Activated CD8-positive, alpha-beta memory T cell treated with anti-CD3 and anti-CD28 coated beads, Interleukin-2, amount 50 U/mL, for 24 hours (primary cell): ENCODE results near the gene STX2.
A peak's percentile ranks its signal among the peaks of the same experiment; 100 is the strongest.
"Not testable (repeated sequence)": the region's sequence is repeated elsewhere in the genome, so short reads cannot be mapped to it uniquely, and the experiment has no call there.

Experiments
- DNase-seq: peaks from one replicate; pipeline ENCODE4 v3.0.0-alpha.2; 2020; ENCODE audit errors: extremely low read depth

The STX2 gene

GRCh38 chr12:130765186-130765659, 73.8 kb downstream of the STX2 start:
- no peak for DNase-seq

DNA sequence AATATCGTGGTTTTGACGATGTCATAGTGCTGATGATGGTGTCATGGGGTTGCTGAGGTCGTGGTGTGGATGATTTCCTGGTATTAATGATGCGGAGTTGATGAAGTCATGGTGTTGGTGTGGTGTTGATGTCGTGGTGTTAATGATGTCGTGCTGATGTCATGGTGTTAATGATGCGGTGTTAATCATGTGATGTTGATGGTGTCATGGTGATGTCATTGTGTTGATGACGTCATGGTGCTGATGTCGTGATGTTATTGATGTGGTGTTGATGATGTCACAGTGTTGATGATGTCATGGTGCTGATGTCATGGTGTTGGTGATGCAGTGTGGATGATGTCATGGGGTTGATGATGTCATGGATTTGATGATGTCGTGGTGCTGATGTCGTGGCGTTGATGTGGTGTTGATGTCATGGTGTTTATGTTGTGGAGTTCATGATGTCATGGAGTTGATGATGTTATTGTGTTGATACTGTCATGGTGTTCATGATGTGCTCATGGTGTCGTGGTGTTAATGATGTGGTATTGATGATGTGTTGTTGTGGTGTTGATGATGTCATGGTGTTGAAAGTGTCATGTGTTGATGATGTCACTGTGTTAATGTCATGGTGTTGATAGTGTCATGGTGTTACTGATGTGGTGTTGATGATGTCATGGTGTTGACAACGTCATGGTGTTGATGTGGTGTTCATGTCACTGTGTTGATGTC, 74.4 kb downstream of the STX2 start:
- no peak for DNase-seq

DNA sequence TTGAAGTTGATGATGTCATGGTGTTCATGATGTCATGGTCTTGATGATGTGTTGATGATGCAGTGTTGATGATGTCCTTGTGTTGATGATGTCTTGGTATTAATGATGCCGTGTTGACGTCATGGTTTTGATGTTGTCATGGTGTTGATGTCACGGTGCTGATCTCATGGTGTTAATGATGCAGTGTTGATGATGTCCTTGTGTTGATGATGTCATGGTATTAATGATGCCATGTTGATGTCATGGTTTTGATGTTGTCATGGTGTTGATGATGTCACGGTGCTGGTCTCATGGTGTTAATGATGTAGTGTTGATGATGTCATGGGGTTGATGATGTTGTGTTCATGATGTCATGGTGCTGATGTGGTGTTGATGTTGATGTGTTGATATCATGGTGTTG, 75.0 kb downstream of the STX2 start:
- DNase-seq, result no peak

DNA sequence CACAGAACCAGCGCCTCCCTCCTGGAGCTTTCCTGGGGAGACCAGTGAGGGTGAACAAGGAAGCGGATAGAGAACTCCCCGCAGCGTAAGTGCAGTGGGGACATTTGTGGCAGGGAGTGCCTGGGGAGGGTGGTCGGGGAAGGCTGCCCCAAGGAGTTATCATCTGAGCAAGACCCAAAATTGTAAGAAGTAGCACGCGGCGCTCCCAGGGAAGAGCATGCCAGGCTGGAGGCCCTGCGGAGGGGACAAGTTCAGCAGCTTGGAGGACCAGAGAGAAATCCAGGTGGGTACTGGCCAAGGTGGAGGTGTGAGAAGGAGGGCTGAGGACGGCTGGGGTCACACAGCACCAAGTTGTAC, 76.8 kb downstream of the STX2 start:
- DNase-seq, result no peak

GRCh38 chr12:130761537-130762318, 77.3 kb downstream of the STX2 start:
- peak; percentile 33 for DNase-seq

- no peak for DNase-seq
Measured at GRCh38 chr12:130754234-130754901, 84.7 kb downstream of the STX2 start.

DNA sequence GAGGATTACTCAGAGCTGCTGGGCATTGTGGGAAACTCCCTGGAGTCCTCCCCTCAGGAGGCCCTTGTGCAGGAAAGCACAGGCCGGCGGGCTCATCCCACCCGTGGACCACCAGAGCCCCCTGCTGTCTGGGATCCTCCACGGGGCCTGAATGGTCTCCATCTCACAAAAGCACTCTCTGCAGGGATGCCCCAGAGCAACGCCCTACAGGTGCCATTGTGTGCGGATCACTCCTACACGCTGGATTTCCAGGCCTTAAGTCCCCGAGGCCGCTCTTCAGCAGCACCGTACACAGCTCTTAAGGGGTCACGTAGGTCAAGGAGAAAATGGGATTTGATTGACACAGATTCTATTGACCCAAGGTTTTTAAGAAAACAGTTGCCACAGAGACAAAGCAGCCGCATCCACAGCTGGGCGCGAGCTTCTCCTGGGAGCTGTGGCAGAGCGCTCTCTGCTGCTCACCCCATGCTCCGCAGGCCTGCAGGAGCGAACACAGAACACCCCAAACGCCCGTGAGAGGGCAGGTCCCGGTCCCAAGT, 86.3 kb downstream of the STX2 start:
- no peak for DNase-seq

GRCh38 chr12:130752037-130752436, 87.0 kb downstream of the STX2 start:
- not testable (repeated sequence) for DNase-seq

DNA sequence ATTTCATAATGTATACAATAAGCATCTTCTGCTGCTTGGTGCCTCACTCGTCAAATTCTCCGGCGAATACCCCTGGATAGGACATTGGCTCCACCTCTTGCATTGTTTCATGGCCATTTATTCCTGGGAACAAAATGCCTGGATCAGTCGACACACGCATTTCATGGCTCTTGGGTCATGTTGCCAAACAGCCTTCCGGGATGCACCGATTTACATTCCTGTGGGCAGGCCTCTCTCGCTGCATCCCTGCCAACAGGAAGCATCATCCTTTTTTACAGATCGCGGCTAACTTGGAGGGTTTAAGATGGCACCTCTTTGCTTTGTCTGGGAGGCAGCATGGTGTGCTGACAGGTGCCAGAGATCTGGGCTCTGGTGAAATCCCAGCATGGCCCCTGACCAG, 90.3 kb downstream of the STX2 start:
- no peak for DNase-seq

DNA sequence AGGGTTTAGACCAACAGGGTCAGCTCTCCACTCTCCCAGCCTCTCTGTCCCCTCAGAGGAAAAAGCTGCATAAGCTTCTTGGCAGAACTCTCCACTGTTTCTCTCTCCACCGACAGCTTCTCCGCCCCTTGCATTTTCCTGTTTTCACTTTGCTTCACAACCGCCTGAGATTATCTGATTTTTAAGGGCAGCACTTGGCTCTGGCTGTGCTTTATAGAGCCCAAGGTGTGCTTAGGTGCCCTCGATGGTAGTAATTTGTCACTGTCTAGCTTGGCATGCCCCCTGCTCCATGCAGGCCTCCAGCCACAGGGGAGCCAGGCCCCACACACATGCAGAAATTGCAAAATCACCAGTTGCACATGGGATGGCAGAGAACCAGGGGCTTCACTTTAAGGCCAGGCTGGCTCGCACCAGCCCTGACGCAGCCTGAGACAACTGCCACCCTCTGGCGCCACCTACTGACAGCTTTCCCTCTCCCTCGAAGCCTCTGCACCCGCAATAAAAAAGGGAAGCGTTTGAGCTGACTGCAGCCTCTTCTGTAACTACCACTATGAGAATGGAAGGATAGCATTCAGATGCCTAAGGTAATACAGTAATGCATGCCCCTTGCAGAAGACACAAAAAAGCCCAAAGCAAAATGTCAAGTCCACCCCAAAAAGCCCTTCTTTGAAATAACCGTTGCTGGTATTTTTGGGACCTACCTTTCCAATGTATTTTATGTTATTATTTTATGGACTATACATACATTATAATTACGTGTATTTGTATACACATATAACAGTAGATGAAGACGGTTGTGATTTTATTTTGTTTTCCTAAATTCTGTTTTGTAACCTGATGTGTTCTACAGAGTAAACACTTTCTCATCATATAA, 90.9 kb downstream of the STX2 start:
- peak; percentile 46 for DNase-seq

GRCh38 chr12:130746546-130746945, 92.5 kb downstream of the STX2 start:
- DNase-seq, result no peak

DNA sequence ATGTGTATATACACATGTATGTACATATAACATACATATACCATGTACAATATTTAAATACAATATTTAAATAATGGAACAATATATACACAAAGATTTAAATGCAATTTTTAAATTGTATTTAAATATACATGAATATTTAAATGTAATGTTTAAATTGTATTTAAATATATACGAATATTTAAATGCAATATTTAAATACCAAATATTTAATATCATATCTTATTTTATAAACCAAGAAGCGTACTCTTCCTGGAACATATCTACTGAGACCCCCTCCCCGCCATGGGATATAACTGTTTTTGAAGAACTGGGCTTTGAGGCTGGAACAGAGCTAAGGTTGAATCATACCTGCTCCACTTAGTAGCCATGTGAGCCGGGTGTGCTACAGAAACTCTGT, 93.1 kb downstream of the STX2 start:
- DNase-seq, result no peak

GRCh38 chr12:130744274-130744673, 94.8 kb downstream of the STX2 start:
- DNase-seq, result no peak

GRCh38 chr12:130743606-130744005, 95.4 kb downstream of the STX2 start:
- DNase-seq, result no peak

- DNase-seq, result no peak
Measured at GRCh38 chr12:130743176-130743575, 95.9 kb downstream of the STX2 start.

GRCh38 chr12:130742716-130743115, 96.3 kb downstream of the STX2 start:
- DNase-seq, result no peak

- no peak for DNase-seq
Measured at GRCh38 chr12:130742112-130742511, 96.9 kb downstream of the STX2 start.
